Activated CD8-positive, alpha-beta T cell treated with anti-CD3 and anti-CD28 coated beads for 36 hours (primary cell): ENCODE results near the gene JMJD8. TPM values are rescaled to one million over a fixed set of nuclear protein-coding genes. Genes with fewer than 3 reads are reported as not detected.

Experiments
- ATAC-seq: fragments of 200-7000 bp; cut with Tn5 transposase; one replicate; pipeline ENCODE4 v1.10.0; 2021; ENCODE audit warnings: mild to moderate bottlenecking, moderate library complexity
- CTCF ChIA-PET: fragments of 350-600 bp; sonication (Branson Sonifier 250); formaldehyde crosslinking; loops from one replicate; lab custom pipeline; 2021; ENCODE audit warnings: antibody characterized with exemption; lab: Charles Lee
- POLR2A ChIA-PET: fragments of 350-600 bp; sonication (Branson Sonifier 250); formaldehyde crosslinking; loops from one replicate; lab custom pipeline; 2021; ENCODE audit warnings: antibody characterized with exemption; lab: Charles Lee
- DNase-seq: peaks from one replicate; pipeline ENCODE4 v3.0.0-alpha.2; 2020
- H3K27ac Mint-ChIP-seq: one replicate; pipeline ENCODE4 v1.8.0; 2021; ENCODE audit warnings: mild to moderate bottlenecking, mixed read lengths
- H3K27me3 Mint-ChIP-seq: one replicate; pipeline ENCODE4 v1.8.0; 2021; ENCODE audit warnings: mixed read lengths
- H3K36me3 Mint-ChIP-seq: one replicate; pipeline ENCODE4 v1.8.0; 2021; ENCODE audit warnings: low read depth, mixed read lengths
- H3K4me1 Mint-ChIP-seq: one replicate; pipeline ENCODE4 v1.8.0; 2021; ENCODE audit warnings: low read depth, mixed read lengths
- H3K4me3 Mint-ChIP-seq: one replicate; pipeline ENCODE4 v1.8.0; 2021; ENCODE audit warnings: mild to moderate bottlenecking, moderate library complexity, mixed read lengths
- H3K9me3 Mint-ChIP-seq: one replicate; pipeline ENCODE4 v1.8.0; 2021; ENCODE audit warnings: mixed read lengths
- CTCF ChIP-seq: fragments of 200-600 bp; IDR thresholded peaks from one replicate; pipeline ENCODE4 v1.8.0; 2022; ENCODE audit warnings: antibody characterized with exemption, mild to moderate bottlenecking
- intact Hi-C: fragments of 100-400 bp; cut with micrococcal nuclease; formaldehyde crosslinking; loops from one replicate; pipeline ENCODE4 v1.10.0; 2022
- total RNA-seq, 2 experiments: library from RNA; stranded (reverse); gene quantifications; one replicate each; pipeline ENCODE4 v1.2.3, GENCODE V29; 2021

JMJD8 gene
- total RNA-seq, 2 experiments from 2014 or later, result 26.2 to 28.7 TPM

- POLR2A ChIA-PET, result interaction anchor here (0.9 to 1.9 kb wide), 10 partner anchors 8 to 120 kb away, joined by 3 to 8 read pairs (median 3); partner anchors contain the start of genes JMJD8, WDR24 and WDR90
- intact Hi-C loops, result no loop called here
- ATAC-seq, result no peak
These were observed 8.1 kb downstream of the JMJD8 start for GRCh38 chr16:675884-676564.

DNA sequence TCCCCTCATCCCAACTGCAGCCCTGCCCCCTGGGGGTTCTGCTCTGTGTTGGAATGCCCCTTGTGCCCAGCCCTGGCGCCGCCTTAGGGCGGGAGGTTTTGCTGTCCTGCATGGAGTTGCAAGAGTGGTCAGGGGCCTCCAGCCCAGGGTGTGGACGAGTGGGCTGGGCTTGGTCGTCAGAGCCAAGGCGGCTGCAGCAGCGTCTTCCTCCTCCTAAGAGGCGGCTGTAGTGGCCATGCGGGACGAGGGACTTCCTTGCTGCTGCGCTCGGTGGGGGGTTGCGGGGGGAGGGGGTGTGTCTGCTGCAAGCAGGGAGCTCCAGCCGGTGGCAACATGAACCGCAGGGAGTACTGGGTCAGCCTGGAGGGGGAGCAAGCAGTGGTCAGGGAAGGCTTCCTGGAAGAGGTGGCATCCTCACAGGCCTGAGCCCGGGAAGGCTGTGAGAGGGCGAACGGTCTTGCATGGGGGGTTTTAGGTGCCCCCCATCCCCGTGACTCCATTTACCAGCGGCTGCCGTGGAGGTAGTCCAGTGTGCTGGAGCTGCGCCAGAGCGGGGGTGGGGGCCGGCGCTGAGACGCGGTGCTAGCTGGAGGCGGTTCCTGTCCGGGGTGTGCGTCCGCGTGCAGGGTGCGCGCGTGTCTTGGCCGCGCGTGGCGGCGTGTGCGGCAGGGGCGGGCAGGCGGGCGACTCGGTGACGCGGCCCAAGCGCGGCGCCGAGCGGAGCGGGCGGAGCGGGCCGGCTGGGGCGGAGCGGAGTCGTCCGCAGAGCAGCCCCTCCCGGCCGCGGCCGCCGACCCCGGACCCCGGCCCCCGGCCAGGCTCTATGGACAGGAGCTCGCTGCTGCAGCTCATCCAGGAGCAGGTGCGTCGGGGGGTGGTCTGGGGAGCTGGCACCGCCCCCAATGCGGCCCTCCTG is 8.9 kb downstream of the JMJD8 start, which contains the start of gene RHBDL1:
Gene RHBDL1 (plus strand): TSS at position 704 of the 916 bp plus-strand sequence. CDS start 120 bp downstream, at position 824.
- intact Hi-C loops, result no loop called here
- no peaks in the 10 kb centered on the region for H3K9me3 Mint-ChIP-seq
- H3K4me3 Mint-ChIP-seq, result no peak within 1 kb of the TSS
- DNase-seq (no peak), ATAC-seq (no peak)
- ChIA-PET POLR2A (interaction anchor here (0.9 to 1.9 kb wide), 11 partner anchors 9 to 121 kb away, joined by 3 to 8 read pairs (median 3); partner anchors contain the start of genes JMJD8, WDR24 and WDR90), CTCF (interaction anchor here (0.8 to 1.7 kb wide), 4 partner anchors 9 to 66 kb away, joined by 3 read pairs; partner anchors contain the start of gene CIAO3)
- H3K36me3 Mint-ChIP-seq, result peaks cover 7% of the 10 kb centered on the region
- H3K27me3 Mint-ChIP-seq, result peaks cover 7% of the 10 kb centered on the region
- no peak within 1 kb of the TSS for H3K27ac Mint-ChIP-seq
- no peak for TF ChIP-seq CTCF
- H3K4me1 Mint-ChIP-seq, result peaks cover 11% of the 10 kb centered on the region

More at GRCh38 chr16:675884-676564, 8.1 kb downstream of the JMJD8 start:
- no peak for DNase-seq
- Mint-ChIP-seq H3K27ac (no peak overlapping the region), H3K36me3 (peaks cover 6% of the 10 kb centered on the region), H3K4me1 (peaks cover 12% of the 10 kb centered on the region), H3K27me3 (peaks cover 7% of the 10 kb centered on the region), H3K4me3 (no peak overlapping the region), H3K9me3 (no peaks in the 10 kb centered on the region)
- no peak for TF ChIP-seq CTCF
- CTCF ChIA-PET, result interaction anchor here (0.8 to 1.7 kb wide), 5 partner anchors 8 to 65 kb away, joined by 3 read pairs; partner anchors contain the start of genes CIAO3 and RHOT2

DNA sequence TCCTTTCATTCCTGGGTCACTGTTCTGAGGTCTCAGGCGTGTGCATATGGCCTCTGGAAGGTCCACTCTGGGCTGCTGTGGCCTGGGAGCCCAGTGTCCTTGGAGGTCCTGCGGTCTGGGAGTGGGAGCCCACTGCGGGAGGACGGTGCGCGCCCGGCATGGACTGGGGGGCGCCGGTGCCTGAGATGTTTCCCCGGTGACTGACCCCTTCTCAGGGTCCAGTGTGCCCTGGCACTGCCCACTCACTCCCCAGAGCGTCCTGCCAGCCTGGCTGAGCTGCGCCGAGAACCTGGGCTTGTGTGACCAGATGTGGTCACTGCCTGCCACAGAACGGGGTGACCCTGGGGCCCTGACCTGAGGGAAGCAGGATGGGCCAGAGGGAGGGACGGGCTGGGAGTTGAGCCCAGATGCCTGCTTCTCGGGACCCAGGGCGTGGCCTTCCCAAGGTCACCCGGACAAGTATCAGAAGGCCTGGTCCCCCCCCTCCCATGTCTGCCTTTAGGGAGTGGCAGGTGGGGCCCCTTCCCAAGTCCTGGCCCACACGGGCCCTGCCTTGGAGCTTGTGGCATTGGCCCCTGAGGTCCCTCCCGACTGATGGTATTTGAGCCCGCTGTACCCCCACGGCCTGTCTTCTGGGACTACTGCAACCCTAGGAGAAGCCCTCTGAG is 9.8 kb downstream of the JMJD8 start:
- no peak for DNase-seq
- H3K4me3 Mint-ChIP-seq, result no peak overlapping the region
- peaks cover 7% of the 10 kb centered on the region for H3K27me3 Mint-ChIP-seq
- CTCF ChIA-PET, result no interaction called here
- no peak for ATAC-seq
- POLR2A ChIA-PET, result interaction anchor here (0.9 to 1.5 kb wide), 2 partner anchors 15 to 30 kb away, joined by 3 read pairs; partner anchors contain the start of gene WDR24
- no peak overlapping the region for H3K27ac Mint-ChIP-seq
- peaks cover 11% of the 10 kb centered on the region for H3K4me1 Mint-ChIP-seq
- no peaks in the 10 kb centered on the region for H3K9me3 Mint-ChIP-seq
- TF ChIP-seq CTCF, result no peak
- intact Hi-C loops, result no loop called here
- peaks cover 10% of the 10 kb centered on the region for H3K36me3 Mint-ChIP-seq

DNA sequence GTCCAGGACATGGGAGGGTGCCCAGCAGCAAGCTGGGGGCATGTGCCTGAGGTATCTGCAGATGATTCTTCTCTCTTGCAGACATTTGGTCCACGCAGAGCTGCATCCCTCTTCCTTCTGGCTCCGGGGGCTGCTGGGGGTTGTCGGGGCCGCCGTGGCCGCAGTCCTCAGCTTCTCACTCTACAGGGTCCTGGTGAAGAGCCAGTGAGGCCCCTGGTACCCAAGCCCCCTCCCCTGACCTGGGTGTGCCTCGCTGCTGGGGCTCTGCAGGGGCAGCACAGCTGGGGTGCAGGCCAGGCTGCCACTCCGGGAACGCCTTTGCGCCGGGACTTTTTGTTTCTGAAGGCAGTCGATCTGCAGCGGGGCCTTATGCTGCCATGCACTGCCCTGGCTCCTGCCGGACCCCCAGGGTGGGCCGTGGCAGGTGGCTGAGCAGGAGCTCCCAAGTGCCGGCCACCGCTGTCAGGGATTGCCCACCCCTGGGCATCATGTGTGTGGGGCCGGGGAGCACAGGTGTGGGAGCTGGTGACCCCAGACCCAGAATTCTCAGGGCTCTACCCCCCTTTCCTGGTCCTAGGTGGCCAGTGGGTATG is 10.6 kb downstream of the JMJD8 start:
- no peak for DNase-seq
- H3K4me1 Mint-ChIP-seq, result peaks cover 7% of the 10 kb centered on the region
- CTCF ChIA-PET, result no interaction called here
- H3K27ac Mint-ChIP-seq, result no peak overlapping the region
- intact Hi-C loops, result no loop called here
- peaks cover 10% of the 10 kb centered on the region for H3K36me3 Mint-ChIP-seq
- no peak for TF ChIP-seq CTCF
- H3K9me3 Mint-ChIP-seq, result no peaks in the 10 kb centered on the region
- peaks cover 7% of the 10 kb centered on the region for H3K27me3 Mint-ChIP-seq
- POLR2A ChIA-PET, result interaction anchor here (0.8 to 1.5 kb wide), 2 partner anchors 9 to 16 kb away, joined by 3 to 5 read pairs; partner anchors contain the start of gene WDR24
- no peak overlapping the region for H3K4me3 Mint-ChIP-seq
- no peak for ATAC-seq
